CD14-positive monocyte (primary cell): ENCODE measurements around the gene UCHL5. TPM values are rescaled to one million over a fixed set of nuclear protein-coding genes. Genes with fewer than 3 reads are reported as not detected.

Experiments used
- DNase-seq, 3 donors: peaks; one replicate each; pipeline ENCODE4 v3.0.0-alpha.2; 2011 to 2022
- H2AFZ ChIP-seq: 2 replicates; pipeline ENCODE4 v1.6.0; 2012; ENCODE audit warnings: mild to moderate bottlenecking, low read depth, low read length, inconsistent platforms; ENCODE audit not compliant: insufficient read depth, poor library complexity, severe bottlenecking
- H3K27ac ChIP-seq, 2 donors: 1 replicate in 1 of 2; 2 replicates in 1 of 2; pipeline ENCODE4 v1.5.1; 2012 to 2013; ENCODE audit warnings: low read length in 2 of 2, control low read depth in 1 of 2, inconsistent platforms in 1 of 2, low read depth in 1 of 2, mild to moderate bottlenecking in 1 of 2
- H3K27me3 ChIP-seq, 2 donors: one replicate each; pipeline versions ENCODE4 v1.6.0 to v1.6.1; 2011 to 2013; ENCODE audit warnings: low read length in 2 of 2; ENCODE audit not compliant: control insufficient read depth in 2 of 2, insufficient read depth in 2 of 2
- H3K36me3 ChIP-seq, 2 donors: replicated peaks in 1 of 2; 1 replicate in 1 of 2; 2 replicates in 1 of 2; pipeline versions ENCODE4 v1.5.1 to v1.6.1; 2012 to 2013; ENCODE audit warnings: low read length in 2 of 2, control low read depth in 1 of 2, inconsistent platforms in 1 of 2, mild to moderate bottlenecking in 1 of 2; ENCODE audit not compliant: insufficient read depth in 2 of 2, control insufficient read depth in 1 of 2
- H3K4me1 ChIP-seq, 2 donors: 1 replicate in 1 of 2; 2 replicates in 1 of 2; pipeline versions ENCODE4 v1.5.1 to v1.6.1; 2012 to 2013; ENCODE audit warnings: low read length in 2 of 2, control low read depth in 1 of 2, inconsistent platforms in 1 of 2, mild to moderate bottlenecking in 1 of 2, moderate library complexity in 1 of 2; ENCODE audit not compliant: insufficient read depth in 2 of 2, control insufficient read depth in 1 of 2
- H3K4me2 ChIP-seq: replicated peaks from 2 replicates; pipeline ENCODE3; 2012; ENCODE audit warnings: low read length, moderate library complexity, mild to moderate bottlenecking; ENCODE audit not compliant: poor library complexity, severe bottlenecking; ENCODE audit errors: extremely low read depth
- H3K4me3 ChIP-seq, 3 experiments: fragments of 200-600 bp in 1 of 3; sonication (generic) in 1 of 3; replicated peaks in 1 of 3; 1 replicate in 2 of 3; 2 replicates in 1 of 3; pipeline ENCODE4 v1.5.1; 2011 to 2013; ENCODE audit warnings: low read length in 3 of 3, mild to moderate bottlenecking in 3 of 3, control low read depth in 2 of 3, low read depth in 2 of 3, inconsistent platforms in 1 of 3, moderate library complexity in 1 of 3
- H3K79me2 ChIP-seq: 2 replicates; pipeline ENCODE4 v1.6.0; 2012; ENCODE audit warnings: mild to moderate bottlenecking, control low read depth, inconsistent platforms, low read length, moderate library complexity; ENCODE audit not compliant: insufficient read depth
- H3K9ac ChIP-seq: 2 replicates; pipeline ENCODE4 v1.6.0; 2017; ENCODE audit warnings: low read length, mild to moderate bottlenecking; ENCODE audit not compliant: insufficient read depth, poor library complexity, severe bottlenecking
- H3K9me3 ChIP-seq, 2 donors: replicated peaks in 1 of 2; 1 replicate in 1 of 2; 2 replicates in 1 of 2; pipeline versions ENCODE4 v1.5.1 to v1.6.1; 2012 to 2013; ENCODE audit warnings: low read length in 2 of 2, control low read depth in 1 of 2; ENCODE audit not compliant: control insufficient read depth in 1 of 2, insufficient read depth in 1 of 2
- H4K20me1 ChIP-seq: 2 replicates; pipeline ENCODE4 v1.6.0; 2012; ENCODE audit warnings: mild to moderate bottlenecking, low read length, control low read depth, moderate library complexity; ENCODE audit not compliant: insufficient read depth
- H3K27ac Mint-ChIP-seq, 7 donors: one replicate each; pipeline ENCODE4 v1.8.0; 2020; ENCODE audit warnings: mild to moderate bottlenecking in 7 of 7, mixed read lengths in 7 of 7, moderate library complexity in 6 of 7, inconsistent platforms in 2 of 7
- H3K27me3 Mint-ChIP-seq, 3 donors: one replicate each; pipeline ENCODE4 v1.8.0; 2021 to 2022; ENCODE audit warnings: low read depth in 3 of 3, mild to moderate bottlenecking in 3 of 3, mixed read lengths in 3 of 3, moderate library complexity in 3 of 3, inconsistent platforms in 1 of 3
- H3K36me3 Mint-ChIP-seq, 2 donors: one replicate each; pipeline ENCODE4 v1.8.0; 2020; ENCODE audit warnings: mixed read lengths in 2 of 2, inconsistent platforms in 1 of 2, mild to moderate bottlenecking in 1 of 2
- H3K4me1 Mint-ChIP-seq: one replicate; pipeline ENCODE4 v1.8.0; 2020; ENCODE audit warnings: mild to moderate bottlenecking, mixed read lengths
- H3K4me3 Mint-ChIP-seq, 2 donors: one replicate each; pipeline ENCODE4 v1.8.0; 2020; ENCODE audit warnings: mild to moderate bottlenecking in 2 of 2, mixed read lengths in 2 of 2, moderate library complexity in 1 of 2
- H3K9me3 Mint-ChIP-seq, 7 donors: one replicate each; pipeline ENCODE4 v1.8.0; 2020 to 2022; ENCODE audit warnings: mixed read lengths in 7 of 7, mild to moderate bottlenecking in 6 of 7, moderate library complexity in 6 of 7, inconsistent platforms in 2 of 7
- CTCF ChIP-seq: fragments of 200-600 bp; IDR thresholded peaks from one replicate; pipeline ENCODE4 v1.8.0; 2022; ENCODE audit warnings: antibody characterized with exemption, mild to moderate bottlenecking
- WGBS: methylation state at CpG from one replicate; pipeline ENCODE4 v1.1.5; 2013; ENCODE audit warnings: missing lambda C conversion rate; ENCODE audit not compliant: insufficient coverage; 5-methylcytosine and 5-hydroxymethylcytosine counted together
- intact Hi-C, 2 donors: fragments of 100-400 bp; cut with micrococcal nuclease; formaldehyde crosslinking; loops; one replicate each; pipeline versions ENCODE4 v1.15.0 to v1.15.1; 2023
- polyA plus RNA-seq, 3 donors: library from polyadenylated mRNA; depleted of rRNA in 1 of 3; unstranded in 2 of 3; stranded (reverse) in 1 of 3; fragments of 300-500 nt in 2 of 3; fragments of >200 nt in 1 of 3; fragmentation: Illumina TruSeq in 2 of 3; gene quantifications; 1 replicate in 2 of 3; 2 replicates in 1 of 3; pipeline ENCODE4 v1.2.3, GENCODE V29; 2012 to 2021

The UCHL5 gene
- polyA plus RNA-seq, 3 donors, result 8.6 to 43.0 (median 29.6) TPM

GRCh38 chr1:193060938-193061337 lies 1.8 kb upstream of the UCHL5 start:
- H3K4me3 Mint-ChIP-seq, result peak overlapping the region in 1 of 2 donors; percentile 97
- peaks cover 2 to 9% of the 10 kb centered on the region in 2 donors for H3K36me3 Mint-ChIP-seq
- H3K27me3 ChIP-seq, result no peaks in the 10 kb centered on the region
- WGBS, result 11% methylated on average over 1 of the region's 2 CpGs
- H3K79me2 ChIP-seq, result peaks cover 97% of the 10 kb centered on the region
- TF ChIP-seq CTCF, result no peak
- no peaks in the 10 kb centered on the region for H3K9me3 ChIP-seq
- no peaks in the 10 kb centered on the region for H3K9me3 Mint-ChIP-seq
- H2AFZ ChIP-seq, result no peak overlapping the region
- H3K4me3 ChIP-seq, result peak overlapping the region in 1 of 3 experiments; percentile 85
- H4K20me1 ChIP-seq, result peaks cover 37% of the 10 kb centered on the region
- intact Hi-C loops, result no loop called here
- DNase-seq, result peak in 1 of 3 donors; percentile 10
- no peak overlapping the region for H3K27ac ChIP-seq
- peaks cover 0 to 5% (median 0%) of the 10 kb centered on the region in 3 donors for H3K27me3 Mint-ChIP-seq
- peaks cover 19 to 33% of the 10 kb centered on the region in 2 donors for H3K4me1 ChIP-seq
- peak overlapping the region in 1 of 7 donors; percentile 7 for H3K27ac Mint-ChIP-seq
- H3K36me3 ChIP-seq, result no peaks in the 10 kb centered on the region
- H3K4me2 ChIP-seq, result peak overlapping the region; percentile 92
- H3K4me1 Mint-ChIP-seq, result peaks cover 48% of the 10 kb centered on the region
- no peak overlapping the region for H3K9ac ChIP-seq

DNA sequence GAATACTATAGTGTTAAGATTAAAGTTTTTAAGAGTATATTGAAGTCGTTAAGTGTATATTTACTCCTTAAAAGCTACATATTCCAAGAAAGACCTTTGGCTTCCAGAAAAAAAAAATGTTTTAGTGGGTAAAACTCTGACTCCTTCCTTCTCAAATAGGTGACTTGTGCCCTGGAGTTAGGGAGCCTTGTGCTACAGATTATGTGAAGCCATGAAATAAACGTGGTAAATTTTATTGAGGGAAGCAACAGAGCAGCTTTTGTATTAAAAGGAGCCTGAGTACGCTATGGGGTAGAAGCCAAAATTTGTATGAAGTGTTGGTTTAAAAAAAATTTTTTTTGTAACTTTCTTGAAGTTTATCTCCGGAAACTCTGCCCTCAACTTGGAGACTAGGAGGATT lies 1.2 kb upstream of the UCHL5 start:
- no peaks in the 10 kb centered on the region for H3K9me3 ChIP-seq
- Mint-ChIP-seq H3K27me3 (peaks cover 0 to 5% (median 0%) of the 10 kb centered on the region in 3 donors), H3K4me3 (peak overlapping the region; percentile 95 to 97), H3K36me3 (peaks cover 2 to 9% of the 10 kb centered on the region in 2 donors), H3K9me3 (no peaks in the 10 kb centered on the region), H3K27ac (peak overlapping the region in 4 of 7 donors; percentile 27 to 98 (median 44)), H3K4me1 (peaks cover 48% of the 10 kb centered on the region)
- H3K27ac ChIP-seq, result peak overlapping the region in 1 of 2 donors; percentile 94
- peak overlapping the region; percentile 92 for H3K4me2 ChIP-seq
- H3K36me3 ChIP-seq, result no peaks in the 10 kb centered on the region
- intact Hi-C loops, result no loop called here
- WGBS, result 43% methylated on average over 1 of the region's 4 CpGs
- no peak for DNase-seq
- no peaks in the 10 kb centered on the region for H3K27me3 ChIP-seq
- H3K9ac ChIP-seq, result peak overlapping the region; percentile 96
- no peak for TF ChIP-seq CTCF
- H3K4me3 ChIP-seq, result peak overlapping the region; percentile 71 to 85 (median 83)
- H2AFZ ChIP-seq, result peak overlapping the region; percentile 94
- H3K4me1 ChIP-seq, result peaks cover 19 to 33% of the 10 kb centered on the region in 2 donors
- H3K79me2 ChIP-seq, result peaks cover 97% of the 10 kb centered on the region
- peaks cover 32% of the 10 kb centered on the region for H4K20me1 ChIP-seq
